H9 (cell line): Measurements from ENCODE around the gene ITSN2. TPM values are rescaled to one million over a fixed set of nuclear protein-coding genes. Genes with fewer than 3 reads are reported as not detected.

ENCODE experiments used
- DNase-seq: peaks from one replicate; pipeline ENCODE4 v3.0.0-alpha.2; 2017
- H2AFZ ChIP-seq: one replicate; pipeline ENCODE4 v1.6.1; 2013; ENCODE audit warnings: mild to moderate bottlenecking, low read length, control low read depth, moderate library complexity
- H2AK5ac ChIP-seq: 2 replicates; pipeline ENCODE4 v1.6.1; 2013; ENCODE audit warnings: low read length, control low read depth, mixed read lengths; ENCODE audit not compliant: insufficient read length
- H2BK120ac ChIP-seq: one replicate; pipeline ENCODE4 v1.6.1; 2013; ENCODE audit warnings: low read depth, mild to moderate bottlenecking, low read length, control low read depth, inconsistent platforms; ENCODE audit not compliant: poor library complexity, severe bottlenecking
- H2BK12ac ChIP-seq: 2 replicates; pipeline ENCODE4 v1.6.1; 2013; ENCODE audit warnings: low read length, control low read depth, mixed read lengths, low read depth; ENCODE audit not compliant: insufficient read length
- H2BK15ac ChIP-seq: 2 replicates; pipeline ENCODE4 v1.6.1; 2013; ENCODE audit warnings: low read depth, low read length, control low read depth
- H2BK20ac ChIP-seq: one replicate; pipeline ENCODE4 v1.6.1; 2013; ENCODE audit warnings: low read depth, mild to moderate bottlenecking, low read length, control low read depth, inconsistent platforms; ENCODE audit not compliant: poor library complexity, severe bottlenecking
- H2BK5ac ChIP-seq: 2 replicates; pipeline ENCODE4 v1.6.1; 2013; ENCODE audit warnings: low read length, control low read depth, mixed read lengths; ENCODE audit not compliant: insufficient read length
- H3K14ac ChIP-seq: 2 replicates; pipeline ENCODE4 v1.6.1; 2013; ENCODE audit warnings: low read length, control low read depth; ENCODE audit not compliant: insufficient read depth
- H3K18ac ChIP-seq: 2 replicates; pipeline ENCODE4 v1.6.1; 2013; ENCODE audit warnings: low read depth, mild to moderate bottlenecking, mixed read lengths, low read length, control low read depth; ENCODE audit not compliant: insufficient read length
- H3K23ac ChIP-seq: 2 replicates; pipeline ENCODE4 v1.6.1; 2013; ENCODE audit warnings: low read length, control low read depth, mixed read lengths, low read depth; ENCODE audit not compliant: insufficient read length
- H3K23me2 ChIP-seq: 2 replicates; pipeline ENCODE4 v1.6.1; 2013; ENCODE audit warnings: low read depth, mild to moderate bottlenecking, mixed read lengths, low read length, control low read depth; ENCODE audit not compliant: insufficient read length, poor library complexity, severe bottlenecking
- H3K27ac ChIP-seq: 2 replicates; pipeline ENCODE4 v1.5.1; 2013; ENCODE audit warnings: low read length, control low read depth, mixed read lengths, low read depth; ENCODE audit not compliant: insufficient read length
- H3K27me3 ChIP-seq: 2 replicates; pipeline ENCODE4 v1.6.1; 2013; ENCODE audit warnings: low read length, control low read depth, inconsistent platforms; ENCODE audit not compliant: insufficient read depth
- H3K4ac ChIP-seq: 2 replicates; pipeline ENCODE4 v1.6.1; 2013; ENCODE audit warnings: low read depth, mild to moderate bottlenecking, control low read depth, inconsistent platforms, low read length, moderate library complexity
- H3K4me1 ChIP-seq: 2 replicates; pipeline ENCODE4 v1.6.1; 2013; ENCODE audit warnings: low read length, control low read depth, inconsistent platforms; ENCODE audit not compliant: insufficient read depth
- H3K4me2 ChIP-seq: 2 replicates; pipeline ENCODE4 v1.6.1; 2013; ENCODE audit warnings: low read length, control low read depth, mixed read lengths; ENCODE audit not compliant: insufficient read length, insufficient read depth
- H3K56ac ChIP-seq: 2 replicates; pipeline ENCODE4 v1.6.1; 2013; ENCODE audit warnings: low read depth, mild to moderate bottlenecking, mixed read lengths, low read length, control low read depth; ENCODE audit not compliant: insufficient read length
- H3K79me1 ChIP-seq: 2 replicates; pipeline ENCODE4 v1.6.1; 2013; ENCODE audit warnings: low read depth, mild to moderate bottlenecking, moderate library complexity, low read length, control low read depth, inconsistent platforms; ENCODE audit not compliant: insufficient read depth, poor library complexity, severe bottlenecking
- H3K79me2 ChIP-seq: 2 replicates; pipeline ENCODE4 v1.6.1; 2013; ENCODE audit warnings: low read length, control low read depth, inconsistent platforms; ENCODE audit not compliant: insufficient read depth
- H3K9ac ChIP-seq: 2 replicates; pipeline ENCODE4 v1.6.1; 2013; ENCODE audit warnings: low read length, control low read depth, mixed read lengths; ENCODE audit not compliant: insufficient read length; ENCODE audit errors: extremely low read depth
- H3K9me3 ChIP-seq: one replicate; pipeline ENCODE4 v1.6.1; 2013; ENCODE audit warnings: low read depth, low read length, inconsistent platforms; ENCODE audit not compliant: control insufficient read depth
- H3T11ph ChIP-seq: one replicate; pipeline ENCODE4 v1.6.1; 2013; ENCODE audit warnings: mild to moderate bottlenecking, low read length, control low read depth, inconsistent platforms
- H4K20me1 ChIP-seq: one replicate; pipeline ENCODE4 v1.6.1; 2013; ENCODE audit not compliant: control insufficient read depth, insufficient read length, insufficient read depth
- H4K5ac ChIP-seq: 2 replicates; pipeline ENCODE4 v1.6.1; 2013; ENCODE audit warnings: low read depth, mild to moderate bottlenecking, mixed read lengths, low read length, control low read depth; ENCODE audit not compliant: insufficient read length
- H4K8ac ChIP-seq: replicated peaks from 2 replicates; pipeline ENCODE4 v1.6.1; 2013; ENCODE audit warnings: low read length, control low read depth, mixed read lengths, low read depth; ENCODE audit not compliant: insufficient read length
- H4K91ac ChIP-seq: 2 replicates; pipeline ENCODE4 v1.6.1; 2013; ENCODE audit warnings: low read depth, mild to moderate bottlenecking, moderate library complexity, mixed read lengths, low read length, control low read depth; ENCODE audit not compliant: insufficient read length
- H3K27ac Mint-ChIP-seq, 3 experiments: 2 replicates in 2 of 3; 3 replicates in 1 of 3; pipeline ENCODE4 v1.8.0; 2020 to 2021; ENCODE audit warnings: mixed read lengths in 3 of 3, mild to moderate bottlenecking in 1 of 3, moderate library complexity in 1 of 3
- H3K27me3 Mint-ChIP-seq: 2 replicates; pipeline ENCODE4 v1.8.0; 2021; ENCODE audit warnings: low read depth, mild to moderate bottlenecking, moderate library complexity, mixed read lengths
- H3K36me3 Mint-ChIP-seq, 3 experiments: 2 replicates in 2 of 3; 3 replicates in 1 of 3; pipeline ENCODE4 v1.8.0; 2020 to 2021; ENCODE audit warnings: low read depth in 3 of 3, mixed read lengths in 3 of 3; ENCODE audit not compliant: insufficient read depth in 1 of 3
- H3K4me1 Mint-ChIP-seq, 2 experiments: 2 replicates each; pipeline ENCODE4 v1.8.0; 2020; ENCODE audit warnings: mixed read lengths in 2 of 2
- H3K4me3 Mint-ChIP-seq, 2 experiments: 2 replicates in 1 of 2; 3 replicates in 1 of 2; pipeline ENCODE4 v1.8.0; 2020 to 2021; ENCODE audit warnings: mild to moderate bottlenecking in 2 of 2, mixed read lengths in 2 of 2, moderate library complexity in 1 of 2
- H3K9me3 Mint-ChIP-seq, 2 experiments: 2 replicates in 1 of 2; 3 replicates in 1 of 2; pipeline ENCODE4 v1.8.0; 2020; ENCODE audit warnings: mild to moderate bottlenecking in 2 of 2, mixed read lengths in 2 of 2, moderate library complexity in 1 of 2
- CTCF ChIP-seq: fragments of 200-600 bp; sonication (generic); conservative IDR thresholded peaks from 3 replicates; pipeline ENCODE4 v1.8.0; 2021; ENCODE audit warnings: antibody characterized with exemption, mild to moderate bottlenecking
- WGBS: extraction: QIAGEN DNeasy Blood & Tissue Kit; methylation state at CpG from one replicate; pipeline ENCODE4 v1.1.7; 2013; ENCODE audit warnings: missing lambda C conversion rate, low lambda C conversion rate, mixed read lengths; ENCODE audit not compliant: insufficient read length; ENCODE audit errors: extremely low coverage; 5-methylcytosine and 5-hydroxymethylcytosine counted together
- total RNA-seq: library from RNA; stranded (reverse); gene quantifications from 2 replicates; pipeline ENCODE4 v1.2.1, GENCODE V29; 2021

ITSN2 gene
- total RNA-seq, 1 experiment from 2014 or later, result 17.0 TPM

GRCh38 chr2:24272161-24272802 lies 88.1 kb downstream of the ITSN2 start:
- no peak overlapping the region for H4K91ac ChIP-seq
- no peak overlapping the region for H2BK12ac ChIP-seq
- no peak overlapping the region for H4K8ac ChIP-seq
- no peak overlapping the region for H3K27ac ChIP-seq
- H2AK5ac ChIP-seq, result no peak overlapping the region
- H2BK20ac ChIP-seq, result no peak overlapping the region
- no peaks in the 10 kb centered on the region for H3K9me3 Mint-ChIP-seq
- no peaks in the 10 kb centered on the region for H4K20me1 ChIP-seq
- no peak overlapping the region for H3K4me2 ChIP-seq
- no peaks in the 10 kb centered on the region for H3K9me3 ChIP-seq
- no peak overlapping the region for H2BK15ac ChIP-seq
- no peaks in the 10 kb centered on the region for H3K79me1 ChIP-seq
- no peak overlapping the region for H3K56ac ChIP-seq
- H3K4me3 Mint-ChIP-seq, result no peak overlapping the region
- H2BK120ac ChIP-seq, result no peak overlapping the region
- no CpG with 5 or more reads among the region's 2 CpGs for WGBS
- peaks cover 6 to 8% of the 10 kb centered on the region in 2 experiments for H3K4me1 Mint-ChIP-seq
- H3K23me2 ChIP-seq, result no peaks in the 10 kb centered on the region
- peaks cover 0 to 8% (median 0%) of the 10 kb centered on the region in 3 experiments; a peak in 2 of 7 replicates for H3K36me3 Mint-ChIP-seq
- no peak overlapping the region for H3K18ac ChIP-seq
- no peaks in the 10 kb centered on the region for H3K27me3 ChIP-seq
- no peak overlapping the region for H2BK5ac ChIP-seq
- no peak overlapping the region for H3K27ac Mint-ChIP-seq
- H3T11ph ChIP-seq, result no peak overlapping the region
- no peak overlapping the region for H3K14ac ChIP-seq
- no peaks in the 10 kb centered on the region for H3K79me2 ChIP-seq
- no peak for TF ChIP-seq CTCF
- H3K23ac ChIP-seq, result no peak overlapping the region
- peaks cover 4% of the 10 kb centered on the region; the same call in 1 of the 2 replicates for H3K4me1 ChIP-seq
- DNase-seq, result no peak
- no peak overlapping the region for H3K4ac ChIP-seq
- no peak overlapping the region for H2AFZ ChIP-seq
- no peak overlapping the region for H4K5ac ChIP-seq
- no peak overlapping the region for H3K9ac ChIP-seq
- H3K27me3 Mint-ChIP-seq, result no peaks in the 10 kb centered on the region
